Stimulated activated effector memory CD8-positive, alpha-beta T cell treated with anti-CD3 and anti-CD28 coated beads, Interleukin-12 subunit alpha, Interleukin-12 subunit beta, amount 100 ng/mL, for 72 hours (primary cell): ENCODE measurements around the gene CBR4.
"Not testable (repeated sequence)": the region's sequence is repeated elsewhere in the genome, so short reads cannot be mapped to it uniquely, and the experiment has no call there.

Experiments
- ATAC-seq: fragments of 150-1000 bp; cut with Tn5 transposase; 2 replicates; pipeline ENCODE4 v1.10.0; 2021
- DNase-seq, 2 donors: peaks; one replicate each; pipeline ENCODE4 v3.0.0; 2021 to 2022; ENCODE audit warnings: low spot score in 2 of 2
- H3K27ac Mint-ChIP-seq: one replicate; pipeline ENCODE4 v1.8.0; 2022; ENCODE audit warnings: mild to moderate bottlenecking, mixed read lengths
- H3K36me3 Mint-ChIP-seq: one replicate; pipeline ENCODE4 v1.8.0; 2022; ENCODE audit warnings: mild to moderate bottlenecking, mixed read lengths
- H3K4me1 Mint-ChIP-seq: one replicate; pipeline ENCODE4 v1.8.0; 2022; ENCODE audit warnings: mixed read lengths
- H3K4me3 Mint-ChIP-seq: one replicate; pipeline ENCODE4 v1.8.0; 2022; ENCODE audit warnings: mild to moderate bottlenecking, mixed read lengths
- H3K9me3 Mint-ChIP-seq: one replicate; pipeline ENCODE4 v1.8.0; 2022; ENCODE audit warnings: mixed read lengths

Gene CBR4

GRCh38 chr4:169015186-169015623 lies 5.2 kb upstream of the CBR4 start:
- ATAC-seq (no peak), DNase-seq (no peak)
- H3K4me1 Mint-ChIP-seq: peaks cover 27% of the 10 kb centered on the region
- H3K9me3 Mint-ChIP-seq: no peaks in the 10 kb centered on the region
- H3K36me3 Mint-ChIP-seq: peaks cover 2% of the 10 kb centered on the region
- peak overlapping the region; percentile 92 for H3K27ac Mint-ChIP-seq
- H3K4me3 Mint-ChIP-seq: no peak overlapping the region

GRCh38 chr4:169014586-169014985 lies 4.5 kb upstream of the CBR4 start:
- Mint-ChIP-seq H3K4me3 (no peak overlapping the region), H3K36me3 (peaks cover 9% of the 10 kb centered on the region), H3K27ac (peak overlapping the region; percentile 92), H3K9me3 (no peaks in the 10 kb centered on the region), H3K4me1 (peaks cover 28% of the 10 kb centered on the region)
- ATAC-seq (no peak), DNase-seq (no peak)

- DNase-seq (no peak), ATAC-seq (no peak)
- H3K4me3 Mint-ChIP-seq: no peak overlapping the region
- H3K4me1 Mint-ChIP-seq: peaks cover 40% of the 10 kb centered on the region
- no peaks in the 10 kb centered on the region for H3K9me3 Mint-ChIP-seq
- H3K27ac Mint-ChIP-seq: peak overlapping the region; percentile 2
- peaks cover 13% of the 10 kb centered on the region for H3K36me3 Mint-ChIP-seq
Measured at GRCh38 chr4:169013396-169013795, 3.3 kb upstream of the CBR4 start.

DNA sequence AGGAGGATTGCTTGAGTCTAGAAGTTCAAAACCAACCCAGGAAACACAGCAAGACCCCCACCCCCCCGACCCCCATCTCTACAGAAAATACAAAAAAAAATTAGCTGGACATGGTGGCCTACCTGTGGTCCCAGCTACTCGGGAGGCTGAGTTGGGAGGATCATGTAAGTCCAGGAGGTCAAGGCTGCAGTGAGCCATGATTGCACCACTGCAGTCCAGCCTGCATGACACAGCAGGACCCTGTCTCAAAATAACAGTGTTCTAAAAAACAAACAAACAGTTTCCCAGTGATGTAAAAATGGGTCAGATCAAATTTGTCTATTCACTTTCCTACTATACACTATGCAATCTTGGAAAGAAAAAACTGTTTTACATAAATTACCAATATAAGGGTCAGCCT lies 2.0 kb upstream of the CBR4 start:
- Mint-ChIP-seq H3K4me3 (no peak overlapping the region), H3K4me1 (peaks cover 40% of the 10 kb centered on the region), H3K36me3 (peaks cover 13% of the 10 kb centered on the region), H3K9me3 (no peaks in the 10 kb centered on the region), H3K27ac (no peak overlapping the region)
- no peak for ATAC-seq
- no peak for DNase-seq

DNA sequence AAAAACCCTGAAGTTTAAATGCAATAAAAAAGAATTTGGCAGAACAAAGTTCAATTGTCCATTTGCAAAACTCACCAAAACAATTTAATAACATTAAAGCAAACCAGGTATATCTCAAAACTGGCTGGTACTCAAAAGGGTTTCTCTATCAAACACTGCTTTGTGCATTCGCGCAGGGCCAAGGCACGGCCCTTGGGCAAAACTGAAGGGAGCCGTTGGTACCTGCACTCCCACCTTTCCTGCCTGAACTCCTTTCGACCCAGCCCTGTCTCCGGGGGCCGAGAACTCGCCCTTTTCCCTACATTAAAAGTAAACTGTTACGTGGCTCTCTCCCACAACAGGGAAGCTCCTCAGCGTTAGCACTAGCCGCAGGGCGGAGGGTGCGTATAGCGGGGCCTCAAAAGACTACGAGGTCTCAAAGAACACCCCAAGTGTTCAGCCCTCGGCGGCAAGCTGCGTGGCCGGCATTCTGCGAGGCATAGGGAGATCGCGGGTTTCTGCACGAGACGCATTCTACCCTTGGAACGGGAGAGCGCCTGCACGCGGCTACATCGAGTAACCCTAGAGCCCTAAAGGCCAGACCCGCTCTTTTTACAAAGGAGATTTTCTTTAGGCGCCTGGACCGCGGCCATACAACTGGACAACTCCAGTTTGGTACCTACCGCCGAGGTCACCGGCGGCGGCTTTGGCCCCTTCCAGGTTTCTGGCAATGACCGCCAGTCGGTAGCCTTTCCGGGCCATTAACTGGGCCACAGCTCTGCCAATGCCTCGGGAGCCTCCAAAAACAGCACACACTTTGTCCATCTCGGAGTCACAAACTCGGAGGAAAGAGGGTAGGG lies 550 bp downstream of the CBR4 start:
- ATAC-seq: peak; percentile 57
- H3K4me1 Mint-ChIP-seq: peaks cover 29% of the 10 kb centered on the region
- peak overlapping the region; percentile 98 for H3K27ac Mint-ChIP-seq
- DNase-seq: peak; percentile 42 to 80
- H3K36me3 Mint-ChIP-seq: peaks cover 35% of the 10 kb centered on the region
- H3K9me3 Mint-ChIP-seq: no peaks in the 10 kb centered on the region
- H3K4me3 Mint-ChIP-seq: peak overlapping the region; percentile 92

DNA sequence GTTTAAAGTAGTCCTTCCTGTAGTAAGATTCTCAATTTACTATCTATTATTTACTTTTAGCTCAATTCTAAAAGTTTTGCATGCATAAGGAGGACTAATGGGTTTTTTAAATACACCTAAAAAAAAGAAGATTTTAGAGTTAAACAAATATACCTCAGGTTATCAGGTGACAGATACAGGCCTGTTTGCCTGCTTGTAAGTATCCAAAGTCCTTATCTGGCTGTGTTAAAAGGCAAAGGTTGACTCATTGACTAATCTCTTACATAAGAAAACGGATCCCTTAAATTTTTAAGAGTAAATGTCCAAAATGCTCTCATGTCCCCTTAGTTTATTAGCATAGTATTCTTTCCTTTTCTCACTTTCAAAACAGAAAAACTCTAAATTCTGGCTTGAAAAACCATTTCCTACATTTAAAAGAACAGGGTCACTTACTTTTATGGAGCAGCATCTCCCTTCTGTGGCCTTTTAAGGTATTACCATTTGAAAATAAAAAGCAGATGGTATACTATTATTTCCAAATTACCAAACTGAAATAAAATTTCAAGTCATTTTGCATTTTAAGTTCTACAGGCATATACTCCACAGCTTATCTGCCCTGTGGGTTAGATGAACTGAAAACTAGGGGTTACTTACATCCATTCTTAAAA lies 4.5 kb downstream of the CBR4 start:
- Mint-ChIP-seq H3K9me3 (no peaks in the 10 kb centered on the region), H3K27ac (no peak overlapping the region), H3K4me1 (peaks cover 22% of the 10 kb centered on the region), H3K36me3 (peaks cover 74% of the 10 kb centered on the region), H3K4me3 (no peak overlapping the region)
- ATAC-seq (no peak), DNase-seq (no peak)

GRCh38 chr4:169000315-169000714 lies 9.7 kb downstream of the CBR4 start:
- no peaks in the 10 kb centered on the region for H3K4me1 Mint-ChIP-seq
- no peak for DNase-seq
- peaks cover 76% of the 10 kb centered on the region for H3K36me3 Mint-ChIP-seq
- H3K4me3 Mint-ChIP-seq: no peak overlapping the region
- no peaks in the 10 kb centered on the region for H3K9me3 Mint-ChIP-seq
- H3K27ac Mint-ChIP-seq: no peak overlapping the region
- no peak for ATAC-seq

- DNase-seq (no peak), ATAC-seq (no peak)
- Mint-ChIP-seq H3K4me1 (no peaks in the 10 kb centered on the region), H3K9me3 (no peaks in the 10 kb centered on the region), H3K27ac (no peak overlapping the region), H3K4me3 (no peak overlapping the region), H3K36me3 (peaks cover 71% of the 10 kb centered on the region)
Measured at GRCh38 chr4:168999809-169000208, 10.2 kb downstream of the CBR4 start.

- Mint-ChIP-seq H3K36me3 (peaks cover 59% of the 10 kb centered on the region), H3K4me1 (peaks cover 4% of the 10 kb centered on the region), H3K27ac (no peak overlapping the region), H3K9me3 (no peaks in the 10 kb centered on the region), H3K4me3 (no peak overlapping the region)
- ATAC-seq: no peak
- DNase-seq: no peak
Measured at GRCh38 chr4:168998596-168998995, 11.5 kb downstream of the CBR4 start.

- Mint-ChIP-seq H3K4me1 (peaks cover 4% of the 10 kb centered on the region), H3K9me3 (no peaks in the 10 kb centered on the region), H3K27ac (no peak overlapping the region), H3K36me3 (peaks cover 38% of the 10 kb centered on the region), H3K4me3 (no peak overlapping the region)
- ATAC-seq (no peak), DNase-seq (no peak)
Measured at GRCh38 chr4:168995537-168996295, 14.3 kb downstream of the CBR4 start.

GRCh38 chr4:168994958-168995357 lies 15.1 kb downstream of the CBR4 start:
- no peaks in the 10 kb centered on the region for H3K9me3 Mint-ChIP-seq
- DNase-seq (no peak), ATAC-seq (no peak)
- no peak overlapping the region for H3K4me3 Mint-ChIP-seq
- peaks cover 4% of the 10 kb centered on the region for H3K4me1 Mint-ChIP-seq
- H3K27ac Mint-ChIP-seq: no peak overlapping the region
- H3K36me3 Mint-ChIP-seq: peaks cover 34% of the 10 kb centered on the region

DNA sequence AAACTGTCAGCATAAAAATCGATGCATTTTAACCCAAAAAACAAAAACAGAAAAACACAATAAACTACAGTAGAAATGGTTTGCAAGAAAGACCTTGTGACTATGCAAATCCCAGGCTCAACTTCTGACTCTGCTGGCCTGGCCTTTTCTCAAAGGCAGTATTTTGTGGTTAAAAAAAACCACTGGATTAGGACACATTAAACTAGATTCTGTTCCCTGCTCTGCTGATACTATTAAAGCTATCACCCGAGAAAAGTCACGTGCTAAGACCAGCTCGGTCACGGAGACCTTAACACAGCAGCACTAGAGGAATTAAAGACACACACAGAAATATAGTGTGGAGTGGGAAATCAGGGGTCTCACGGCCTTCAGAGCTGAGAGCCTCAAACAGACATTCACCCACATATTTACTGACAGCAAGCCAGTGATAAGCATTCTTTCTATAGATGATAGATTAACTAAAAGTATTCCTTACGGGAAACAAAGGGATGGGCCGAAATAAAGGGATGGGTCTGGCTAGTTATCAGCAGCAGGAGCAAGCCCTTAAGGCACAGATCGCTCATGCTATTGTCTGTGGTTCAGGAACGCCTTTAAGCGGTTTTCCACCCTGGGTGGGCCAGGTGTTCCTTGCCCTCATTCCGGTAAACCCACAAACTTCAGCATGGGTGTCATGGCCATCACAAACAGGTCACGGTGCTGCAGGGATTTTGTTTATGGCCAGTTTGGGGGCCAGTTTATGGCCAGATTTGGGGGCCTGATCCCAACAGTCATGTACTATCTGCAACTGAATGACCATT lies 16.1 kb downstream of the CBR4 start:
- ATAC-seq (no peak), DNase-seq (no peak)
- Mint-ChIP-seq H3K27ac (no peak overlapping the region), H3K4me1 (peaks cover 4% of the 10 kb centered on the region), H3K4me3 (no peak overlapping the region), H3K36me3 (peaks cover 30% of the 10 kb centered on the region), H3K9me3 (no peaks in the 10 kb centered on the region)

GRCh38 chr4:168992952-168993482 lies 17.0 kb downstream of the CBR4 start:
- not testable (repeated sequence) for H3K9me3 Mint-ChIP-seq, H3K27ac Mint-ChIP-seq, H3K4me3 Mint-ChIP-seq, ATAC-seq, H3K4me1 Mint-ChIP-seq, DNase-seq
- peaks cover 22% of the 10 kb centered on the region for H3K36me3 Mint-ChIP-seq

DNA sequence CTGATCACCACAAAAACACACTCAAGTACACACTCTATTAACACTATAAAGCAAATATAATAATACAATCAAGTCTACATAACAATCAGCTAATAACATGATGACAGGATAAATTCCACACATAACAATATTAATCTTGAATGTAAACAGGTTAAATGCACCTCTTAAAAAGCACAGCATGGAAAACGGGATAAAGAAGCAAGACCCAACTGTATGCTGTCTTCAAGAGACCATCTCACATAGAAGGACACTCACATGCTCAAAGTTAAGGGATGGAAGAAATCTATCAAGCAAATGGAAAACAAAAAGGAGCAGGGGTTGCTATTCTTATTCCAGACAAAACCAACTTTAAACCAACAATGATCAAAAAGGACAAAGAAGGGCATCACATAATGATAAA lies 28.1 kb downstream of the CBR4 start:
- Mint-ChIP-seq H3K4me3 (no peak overlapping the region), H3K36me3 (peaks cover 26% of the 10 kb centered on the region), H3K4me1 (no peaks in the 10 kb centered on the region), H3K27ac (no peak overlapping the region), H3K9me3 (peaks cover 16% of the 10 kb centered on the region)
- DNase-seq: no peak
- no peak for ATAC-seq

DNA sequence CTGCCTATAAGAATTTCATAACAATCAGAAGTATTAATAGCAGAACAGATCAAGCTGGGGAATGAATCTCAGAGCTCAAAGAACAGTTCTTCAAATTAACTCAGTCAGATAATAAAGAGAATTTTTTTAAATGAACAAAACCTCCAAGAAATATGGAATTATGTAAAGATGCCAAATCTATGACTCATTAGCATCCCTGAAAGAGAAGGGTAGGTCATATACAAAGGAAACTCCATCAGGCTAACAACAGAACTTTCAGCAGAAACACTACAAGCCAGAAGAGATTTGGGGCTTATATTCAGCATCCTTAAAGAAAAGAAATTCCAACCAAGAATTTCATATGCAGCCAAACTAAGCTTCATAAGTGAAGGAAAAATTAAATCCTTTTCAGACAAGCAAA lies 28.6 kb downstream of the CBR4 start:
- H3K4me1 Mint-ChIP-seq: no peaks in the 10 kb centered on the region
- H3K36me3 Mint-ChIP-seq: peaks cover 26% of the 10 kb centered on the region
- ATAC-seq (no peak), DNase-seq (no peak)
- no peak overlapping the region for H3K4me3 Mint-ChIP-seq
- peaks cover 16% of the 10 kb centered on the region for H3K9me3 Mint-ChIP-seq
- H3K27ac Mint-ChIP-seq: no peak overlapping the region
